HL-60/S4 (cell line): ENCODE results near the gene REPIN1.

Experiments used
- in situ Hi-C: fragments of 300-500 bp; cut with MboI; formaldehyde crosslinking; loops from 2 replicates; pipeline ENCODE4 v1.14.3; 2022; ENCODE audit warnings: low sequenced_read_pairs

REPIN1 gene

GRCh38 chr7:150368096-150368883 is at the start of gene REPIN1:
TSS of gene REPIN1 (plus strand) at chr7:150368822. CDS start at chr7:150369712, 890 bp downstream.
- in situ Hi-C loops, result no loop called here

GRCh38 chr7:150321788-150322113 is 46.9 kb upstream of the REPIN1 start:
- in situ Hi-C loops, result no loop called here

- in situ Hi-C loops, result no loop called here
Observed at GRCh38 chr7:150322114-150322832, 46.3 kb upstream of the REPIN1 start.

- in situ Hi-C loops, result no loop called here
Observed at GRCh38 chr7:150322833-150323681, 45.6 kb upstream of the REPIN1 start, which contains the start of the genes ACTR3C and LRRC61. TSS of gene ACTR3C (minus strand) at chr7:150323545. CDS start at chr7:150295296, 28,249 bp downstream. TSS of gene LRRC61 (plus strand) at chr7:150323355. CDS start at chr7:150336862, 13,507 bp downstream.

GRCh38 chr7:150323682-150324372 is 44.8 kb upstream of the REPIN1 start:
- in situ Hi-C loops, result no loop called here

GRCh38 chr7:150324373-150324961 is 44.2 kb upstream of the REPIN1 start:
- in situ Hi-C loops, result no loop called here

GRCh38 chr7:150325110-150325611 is 43.5 kb upstream of the REPIN1 start:
- in situ Hi-C loops, result no loop called here

GRCh38 chr7:150325901-150326300 is 42.7 kb upstream of the REPIN1 start:
- in situ Hi-C loops, result no loop called here

GRCh38 chr7:150326657-150327268 is 41.9 kb upstream of the REPIN1 start:
- in situ Hi-C loops, result no loop called here

GRCh38 chr7:150327308-150327707 is 41.3 kb upstream of the REPIN1 start:
- in situ Hi-C loops, result no loop called here

GRCh38 chr7:150329331-150330120 is 39.1 kb upstream of the REPIN1 start:
- in situ Hi-C loops, result no loop called here

GRCh38 chr7:150330211-150330885 is 38.3 kb upstream of the REPIN1 start:
- in situ Hi-C loops, result no loop called here

- in situ Hi-C loops, result no loop called here
Observed at GRCh38 chr7:150332852-150333635, 35.6 kb upstream of the REPIN1 start.

- in situ Hi-C loops, result no loop called here
Observed at GRCh38 chr7:150333659-150334058, 35.0 kb upstream of the REPIN1 start.

GRCh38 chr7:150334108-150334507 is 34.5 kb upstream of the REPIN1 start:
- in situ Hi-C loops, result no loop called here

- in situ Hi-C loops, result no loop called here
Observed at GRCh38 chr7:150335108-150335773, 33.4 kb upstream of the REPIN1 start.

GRCh38 chr7:150335774-150336112 is 32.9 kb upstream of the REPIN1 start:
- in situ Hi-C loops, result no loop called here
